Fibroblast of pulmonary artery (primary cell): ENCODE data around the gene PTPRD.

Experiments used
- DNase-seq: peaks from one replicate; pipeline ENCODE4 v3.0.0-alpha.2; 2010; ENCODE audit warnings: low read depth
- H3K4me3 ChIP-seq: replicated peaks from 2 replicates; pipeline ENCODE4 v1.5.1; 2011; ENCODE audit warnings: low read depth, mild to moderate bottlenecking, control low read depth, low read length, moderate library complexity
- TF ChIP-seq, protein P1 (sequence below): IDR thresholded peaks from 2 replicates; pipeline ENCODE4 v1.5.1; 2011; ENCODE audit warnings: mild to moderate bottlenecking, control low read depth, low read length, inconsistent platforms; ENCODE audit errors: missing control alignments

Gene PTPRD

DNA sequence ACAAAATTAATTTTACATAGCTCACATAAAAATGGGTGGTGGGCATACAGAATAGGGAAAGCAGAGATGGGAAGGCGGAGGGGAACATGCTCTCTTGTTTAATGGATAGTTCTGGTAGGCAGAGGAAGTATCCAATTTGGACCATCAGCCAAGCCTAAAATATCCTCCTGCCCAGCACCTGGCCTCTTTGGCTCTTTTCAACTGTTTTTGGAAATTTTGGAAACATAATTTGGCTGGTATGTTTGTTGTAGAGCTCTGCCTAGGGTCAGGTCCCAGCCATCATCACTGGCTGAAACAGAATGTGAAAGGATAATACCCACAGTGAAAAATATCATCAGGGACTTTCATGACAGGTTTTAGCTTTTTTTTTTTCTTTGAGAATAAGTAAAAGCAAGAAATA, 2345.9 kb downstream of the PTPRD start:
- TF ChIP-seq, protein P1, sequence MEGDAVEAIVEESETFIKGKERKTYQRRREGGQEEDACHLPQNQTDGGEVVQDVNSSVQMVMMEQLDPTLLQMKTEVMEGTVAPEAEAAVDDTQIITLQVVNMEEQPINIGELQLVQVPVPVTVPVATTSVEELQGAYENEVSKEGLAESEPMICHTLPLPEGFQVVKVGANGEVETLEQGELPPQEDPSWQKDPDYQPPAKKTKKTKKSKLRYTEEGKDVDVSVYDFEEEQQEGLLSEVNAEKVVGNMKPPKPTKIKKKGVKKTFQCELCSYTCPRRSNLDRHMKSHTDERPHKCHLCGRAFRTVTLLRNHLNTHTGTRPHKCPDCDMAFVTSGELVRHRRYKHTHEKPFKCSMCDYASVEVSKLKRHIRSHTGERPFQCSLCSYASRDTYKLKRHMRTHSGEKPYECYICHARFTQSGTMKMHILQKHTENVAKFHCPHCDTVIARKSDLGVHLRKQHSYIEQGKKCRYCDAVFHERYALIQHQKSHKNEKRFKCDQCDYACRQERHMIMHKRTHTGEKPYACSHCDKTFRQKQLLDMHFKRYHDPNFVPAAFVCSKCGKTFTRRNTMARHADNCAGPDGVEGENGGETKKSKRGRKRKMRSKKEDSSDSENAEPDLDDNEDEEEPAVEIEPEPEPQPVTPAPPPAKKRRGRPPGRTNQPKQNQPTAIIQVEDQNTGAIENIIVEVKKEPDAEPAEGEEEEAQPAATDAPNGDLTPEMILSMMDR = no peak
- no peak for DNase-seq
- H3K4me3 ChIP-seq = no peak overlapping the region

DNA sequence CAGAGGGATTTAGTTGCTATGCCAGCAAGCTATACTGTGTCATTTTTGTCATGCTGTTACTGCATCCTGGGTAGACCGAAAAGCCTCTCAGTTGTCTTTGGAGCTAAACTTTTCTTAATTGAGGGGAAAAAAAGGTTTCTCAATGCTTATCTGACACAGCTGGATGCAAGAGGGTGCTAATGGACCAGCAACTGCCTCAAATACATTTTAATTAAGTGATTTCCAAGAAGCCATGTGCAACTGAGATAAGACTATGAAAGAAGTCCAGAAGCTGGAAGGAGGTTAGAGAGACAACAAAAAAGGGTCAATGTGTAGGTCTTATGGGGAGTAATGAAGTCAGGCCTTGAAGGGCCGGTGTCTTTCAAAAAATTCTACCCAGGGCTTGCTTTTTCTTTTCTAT, 2347.5 kb downstream of the PTPRD start:
- H3K4me3 ChIP-seq = no peak overlapping the region
- TF ChIP-seq, protein P1 = no peak
- no peak for DNase-seq
